GM12878 (cell line): Measurements from ENCODE around the gene ARHGAP45. TPM values are rescaled to one million over a fixed set of nuclear protein-coding genes. Genes with fewer than 3 reads are reported as not detected.

Experiments
- ATF7 ChIP-seq: fragments of 450-650 bp; IDR thresholded peaks from 2 replicates; pipeline ENCODE4 v1.6.1; 2016; ENCODE audit warnings: low read depth, mild to moderate bottlenecking
- BMI1 ChIP-seq: fragments of 450-650 bp; IDR thresholded peaks from 2 replicates; pipeline ENCODE4 v1.6.1; 2016; ENCODE audit warnings: mild to moderate bottlenecking, moderate library complexity, borderline replicate concordance
- CREM ChIP-seq: IDR thresholded peaks from 2 replicates; pipeline ENCODE4 v1.6.1; 2014; ENCODE audit warnings: antibody characterized with exemption, low read depth
- EZH2 ChIP-seq: IDR thresholded peaks from 2 replicates; pipeline ENCODE4 v1.6.1; 2012; ENCODE audit warnings: low read depth, mild to moderate bottlenecking, control low read depth, inconsistent platforms, low read length, borderline replicate concordance; ENCODE audit not compliant: control insufficient read depth
- FOXM1 ChIP-seq: IDR thresholded peaks from 2 replicates; pipeline ENCODE4 v1.6.1; 2012; ENCODE audit warnings: low read depth, mild to moderate bottlenecking, inconsistent platforms, low read length, moderate library complexity
- GATAD2B ChIP-seq: fragments of 450-650 bp; conservative IDR thresholded peaks from 2 replicates; pipeline ENCODE4 v1.6.1; 2017; ENCODE audit warnings: low read depth, mild to moderate bottlenecking, moderate library complexity
- HCFC1 ChIP-seq: fragments of 150-350 bp; IDR thresholded peaks from 2 replicates; pipeline ENCODE4 v1.6.1; 2014; ENCODE audit warnings: low read length
- LARP7 ChIP-seq: fragments of 450-650 bp; IDR thresholded peaks from 2 replicates; pipeline ENCODE4 v1.6.1; 2017; ENCODE audit warnings: mild to moderate bottlenecking
- MEF2B ChIP-seq: fragments of 450-650 bp; IDR thresholded peaks from 2 replicates; pipeline ENCODE4 v1.6.1; 2018; ENCODE audit warnings: mild to moderate bottlenecking, moderate library complexity; ENCODE audit not compliant: partially characterized antibody, poor library complexity, severe bottlenecking
- NBN ChIP-seq: fragments of 450-650 bp; IDR thresholded peaks from 2 replicates; pipeline ENCODE4 v1.6.1; 2016
- NR2C1 ChIP-seq: fragments of 450-650 bp; IDR thresholded peaks from 2 replicates; pipeline ENCODE4 v1.6.1; 2017; ENCODE audit warnings: antibody characterized with exemption, mild to moderate bottlenecking, moderate library complexity
- SMARCA5 ChIP-seq: fragments of 450-650 bp; IDR thresholded peaks from 2 replicates; pipeline ENCODE4 v1.6.1; 2017; ENCODE audit warnings: mild to moderate bottlenecking
- SMC3 ChIP-seq: IDR thresholded peaks from 2 replicates; pipeline ENCODE4 v1.6.1; 2011; ENCODE audit warnings: low read length, improper control_type of control experiment, borderline replicate concordance
- SRF ChIP-seq, 2 experiments: IDR thresholded peaks; 2 replicates each; pipeline ENCODE4 v1.6.1; 2011; ENCODE audit warnings: low read depth in 2 of 2, low read length in 2 of 2, mild to moderate bottlenecking in 1 of 2, moderate library complexity in 1 of 2
- ZNF24 ChIP-seq: fragments of 450-650 bp; IDR thresholded peaks from 2 replicates; pipeline ENCODE4 v1.6.1; 2017; ENCODE audit warnings: antibody characterized with exemption, mild to moderate bottlenecking
- ZNF384 ChIP-seq: IDR thresholded peaks from 2 replicates; pipeline ENCODE4 v1.6.1; 2012; ENCODE audit warnings: low read depth, mild to moderate bottlenecking, low read length, improper control_type of control experiment, borderline replicate concordance
- ZNF622 ChIP-seq: fragments of 450-650 bp; IDR thresholded peaks from 2 replicates; pipeline ENCODE4 v1.6.1; 2017; ENCODE audit warnings: mild to moderate bottlenecking, inconsistent platforms
- polyA plus RNA-seq, 11 experiments: library from polyadenylated mRNA; depleted of rRNA in 4 of 11; unstranded in 6 of 11; stranded (reverse) in 5 of 11; fragments of >200 nt; fragmentation: Nextera tagmentation in 4 of 11; fragmentation: Illumina TruSeq in 1 of 11; extraction: Ambion mirVana in 4 of 11; extraction: Trizol in 1 of 11; gene quantifications; 1 replicate in 1 of 11; 2 replicates in 10 of 11; pipeline versions ENCODE4 v1.2.1 to v1.2.3, GENCODE V29; 2011 to 2016; ENCODE audit warnings: inconsistent platforms in 2 of 11, missing spikeins in 2 of 11, low read depth in 1 of 11
- total RNA-seq, 4 experiments: library from RNA; depleted of rRNA in 3 of 4; stranded (reverse); fragments of >200 nt in 3 of 4; fragmentation: Illumina TruSeq in 1 of 4; extraction: Trizol in 1 of 4; gene quantifications; 2 replicates each; pipeline versions ENCODE4 v1.2.1 to v1.2.3, GENCODE V29; 2013 to 2021
- TF ChIP-seq, protein P1 (sequence below): IDR thresholded peaks from 2 replicates; pipeline ENCODE4 v1.6.1; 2011; ENCODE audit warnings: borderline replicate concordance, low read depth, mild to moderate bottlenecking, moderate library complexity, mixed read lengths, low read length; ENCODE audit not compliant: insufficient read depth; ENCODE audit errors: extremely low read length
- TF ChIP-seq, protein P2 (sequence below): IDR thresholded peaks from 2 replicates; pipeline ENCODE4 v1.6.1; 2012; ENCODE audit warnings: low read depth, low read length, improper control_type of control experiment
- TF ChIP-seq, protein P3 (sequence below): IDR thresholded peaks from 2 replicates; pipeline ENCODE4 v1.6.1; 2011; ENCODE audit warnings: low read depth, low read length, improper control_type of control experiment, borderline replicate concordance
- TF ChIP-seq, protein P4 (sequence below): fragments of 450-650 bp; IDR thresholded peaks from 2 replicates; pipeline ENCODE4 v1.6.1; 2017; ENCODE audit warnings: mild to moderate bottlenecking, moderate library complexity
- TF ChIP-seq, protein P5 (sequence below): IDR thresholded peaks from 2 replicates; pipeline ENCODE4 v1.6.1; 2012; ENCODE audit warnings: low read length, inconsistent platforms

The ARHGAP45 gene
- total and polyA plus RNA-seq, 10 of the 15 experiments (the other 5 are each of a cell fraction or from before 2014, with no cell fraction given): 1.4 to 151 (median 59.9) TPM

DNA sequence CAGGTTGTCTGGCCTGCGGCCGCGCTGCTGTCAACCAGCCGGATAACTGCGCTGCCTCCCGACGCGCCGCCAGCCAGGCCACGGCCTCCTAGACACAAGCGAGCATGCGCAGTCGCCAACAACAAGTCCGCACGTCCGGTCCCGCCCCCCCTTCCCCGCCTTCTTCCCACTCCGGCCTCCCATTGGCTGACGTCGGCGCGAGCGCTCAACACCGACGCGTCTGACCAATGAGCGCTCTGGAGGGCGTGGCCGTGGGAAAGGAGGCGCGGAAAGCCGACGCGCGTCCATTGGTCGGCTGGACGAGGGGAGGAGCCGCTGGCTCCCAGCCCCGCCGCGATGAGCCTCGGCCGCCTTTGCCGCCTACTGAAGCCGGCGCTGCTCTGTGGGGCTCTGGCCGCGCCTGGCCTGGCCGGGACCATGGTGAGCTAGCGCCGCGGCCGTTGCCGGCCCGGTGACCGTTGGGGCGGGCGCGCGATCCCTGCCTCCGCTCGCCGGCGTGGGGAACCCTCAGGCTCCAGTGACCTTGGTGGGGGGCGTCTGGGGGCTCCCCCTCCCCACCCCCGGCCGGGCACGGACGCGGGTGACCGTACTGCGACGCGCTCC lies 36.8 kb downstream of the ARHGAP45 start, which contains the start of gene GPX4 (continued):
- TF ChIP-seq, protein P1, sequence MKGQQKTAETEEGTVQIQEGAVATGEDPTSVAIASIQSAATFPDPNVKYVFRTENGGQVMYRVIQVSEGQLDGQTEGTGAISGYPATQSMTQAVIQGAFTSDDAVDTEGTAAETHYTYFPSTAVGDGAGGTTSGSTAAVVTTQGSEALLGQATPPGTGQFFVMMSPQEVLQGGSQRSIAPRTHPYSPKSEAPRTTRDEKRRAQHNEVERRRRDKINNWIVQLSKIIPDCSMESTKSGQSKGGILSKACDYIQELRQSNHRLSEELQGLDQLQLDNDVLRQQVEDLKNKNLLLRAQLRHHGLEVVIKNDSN: peak; percentile 13
- no peak for TF ChIP-seq ATF7
- peak; percentile 84 for TF ChIP-seq GATAD2B
- peak; percentile 32; the same call in 1 of the 2 replicates for TF ChIP-seq HCFC1
- TF ChIP-seq, protein P2, sequence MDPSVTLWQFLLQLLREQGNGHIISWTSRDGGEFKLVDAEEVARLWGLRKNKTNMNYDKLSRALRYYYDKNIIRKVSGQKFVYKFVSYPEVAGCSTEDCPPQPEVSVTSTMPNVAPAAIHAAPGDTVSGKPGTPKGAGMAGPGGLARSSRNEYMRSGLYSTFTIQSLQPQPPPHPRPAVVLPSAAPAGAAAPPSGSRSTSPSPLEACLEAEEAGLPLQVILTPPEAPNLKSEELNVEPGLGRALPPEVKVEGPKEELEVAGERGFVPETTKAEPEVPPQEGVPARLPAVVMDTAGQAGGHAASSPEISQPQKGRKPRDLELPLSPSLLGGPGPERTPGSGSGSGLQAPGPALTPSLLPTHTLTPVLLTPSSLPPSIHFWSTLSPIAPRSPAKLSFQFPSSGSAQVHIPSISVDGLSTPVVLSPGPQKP: no peak
- no peak for TF ChIP-seq EZH2
- TF ChIP-seq BMI1: no peak
- TF ChIP-seq NBN: no peak
- no peak for TF ChIP-seq ZNF384
- TF ChIP-seq, protein P3, sequence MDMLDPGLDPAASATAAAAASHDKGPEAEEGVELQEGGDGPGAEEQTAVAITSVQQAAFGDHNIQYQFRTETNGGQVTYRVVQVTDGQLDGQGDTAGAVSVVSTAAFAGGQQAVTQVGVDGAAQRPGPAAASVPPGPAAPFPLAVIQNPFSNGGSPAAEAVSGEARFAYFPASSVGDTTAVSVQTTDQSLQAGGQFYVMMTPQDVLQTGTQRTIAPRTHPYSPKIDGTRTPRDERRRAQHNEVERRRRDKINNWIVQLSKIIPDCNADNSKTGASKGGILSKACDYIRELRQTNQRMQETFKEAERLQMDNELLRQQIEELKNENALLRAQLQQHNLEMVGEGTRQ: no peak
- TF ChIP-seq, protein P4, sequence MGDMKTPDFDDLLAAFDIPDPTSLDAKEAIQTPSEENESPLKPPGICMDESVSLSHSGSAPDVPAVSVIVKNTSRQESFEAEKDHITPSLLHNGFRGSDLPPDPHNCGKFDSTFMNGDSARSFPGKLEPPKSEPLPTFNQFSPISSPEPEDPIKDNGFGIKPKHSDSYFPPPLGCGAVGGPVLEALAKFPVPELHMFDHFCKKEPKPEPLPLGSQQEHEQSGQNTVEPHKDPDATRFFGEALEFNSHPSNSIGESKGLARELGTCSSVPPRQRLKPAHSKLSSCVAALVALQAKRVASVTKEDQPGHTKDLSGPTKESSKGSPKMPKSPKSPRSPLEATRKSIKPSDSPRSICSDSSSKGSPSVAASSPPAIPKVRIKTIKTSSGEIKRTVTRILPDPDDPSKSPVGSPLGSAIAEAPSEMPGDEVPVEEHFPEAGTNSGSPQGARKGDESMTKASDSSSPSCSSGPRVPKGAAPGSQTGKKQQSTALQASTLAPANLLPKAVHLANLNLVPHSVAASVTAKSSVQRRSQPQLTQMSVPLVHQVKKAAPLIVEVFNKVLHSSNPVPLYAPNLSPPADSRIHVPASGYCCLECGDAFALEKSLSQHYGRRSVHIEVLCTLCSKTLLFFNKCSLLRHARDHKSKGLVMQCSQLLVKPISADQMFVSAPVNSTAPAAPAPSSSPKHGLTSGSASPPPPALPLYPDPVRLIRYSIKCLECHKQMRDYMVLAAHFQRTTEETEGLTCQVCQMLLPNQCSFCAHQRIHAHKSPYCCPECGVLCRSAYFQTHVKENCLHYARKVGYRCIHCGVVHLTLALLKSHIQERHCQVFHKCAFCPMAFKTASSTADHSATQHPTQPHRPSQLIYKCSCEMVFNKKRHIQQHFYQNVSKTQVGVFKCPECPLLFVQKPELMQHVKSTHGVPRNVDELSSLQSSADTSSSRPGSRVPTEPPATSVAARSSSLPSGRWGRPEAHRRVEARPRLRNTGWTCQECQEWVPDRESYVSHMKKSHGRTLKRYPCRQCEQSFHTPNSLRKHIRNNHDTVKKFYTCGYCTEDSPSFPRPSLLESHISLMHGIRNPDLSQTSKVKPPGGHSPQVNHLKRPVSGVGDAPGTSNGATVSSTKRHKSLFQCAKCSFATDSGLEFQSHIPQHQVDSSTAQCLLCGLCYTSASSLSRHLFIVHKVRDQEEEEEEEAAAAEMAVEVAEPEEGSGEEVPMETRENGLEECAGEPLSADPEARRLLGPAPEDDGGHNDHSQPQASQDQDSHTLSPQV: no peak
- TF ChIP-seq SMC3: no peak
- no peak for TF ChIP-seq MEF2B
- TF ChIP-seq LARP7: peak; percentile 88
- TF ChIP-seq CREM: peak; percentile 73; the same call in 1 of the 2 replicates
- TF ChIP-seq, protein P5, sequence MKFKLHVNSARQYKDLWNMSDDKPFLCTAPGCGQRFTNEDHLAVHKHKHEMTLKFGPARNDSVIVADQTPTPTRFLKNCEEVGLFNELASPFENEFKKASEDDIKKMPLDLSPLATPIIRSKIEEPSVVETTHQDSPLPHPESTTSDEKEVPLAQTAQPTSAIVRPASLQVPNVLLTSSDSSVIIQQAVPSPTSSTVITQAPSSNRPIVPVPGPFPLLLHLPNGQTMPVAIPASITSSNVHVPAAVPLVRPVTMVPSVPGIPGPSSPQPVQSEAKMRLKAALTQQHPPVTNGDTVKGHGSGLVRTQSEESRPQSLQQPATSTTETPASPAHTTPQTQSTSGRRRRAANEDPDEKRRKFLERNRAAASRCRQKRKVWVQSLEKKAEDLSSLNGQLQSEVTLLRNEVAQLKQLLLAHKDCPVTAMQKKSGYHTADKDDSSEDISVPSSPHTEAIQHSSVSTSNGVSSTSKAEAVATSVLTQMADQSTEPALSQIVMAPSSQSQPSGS: no peak
- TF ChIP-seq FOXM1: no peak
- no peak for TF ChIP-seq NR2C1
- TF ChIP-seq SRF (IDR thresholded peaks at IDR 0.05; ENCODE audit: low read depth in 2 of 2, low read length in 2 of 2): no peak
- peak; percentile 68 for TF ChIP-seq SMARCA5
- TF ChIP-seq ZNF622: no peak
- TF ChIP-seq ZNF24: no peak
